ENCODE results near the gene C6orf163.

Gene C6orf163

DNA sequence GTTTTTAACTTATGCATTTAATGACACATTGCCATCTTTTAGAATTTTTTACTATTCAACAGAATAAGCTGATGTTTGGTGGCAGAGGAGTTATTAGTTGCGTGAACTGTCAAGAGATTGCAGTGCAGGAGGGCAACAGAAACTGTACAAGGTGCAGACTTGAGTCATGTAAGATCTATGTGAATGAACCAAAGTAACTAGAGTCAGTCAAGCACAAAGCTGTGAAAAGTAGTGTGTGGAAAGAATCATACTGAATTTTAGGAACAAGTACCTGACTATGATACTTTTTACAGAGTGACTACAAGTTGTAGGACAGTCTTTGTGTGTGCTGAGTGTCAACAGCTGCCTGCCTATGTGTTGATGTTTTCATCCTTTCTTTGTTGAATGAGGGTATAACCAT lies 2.7 kb upstream of the C6orf163 start:
- H3K4me1 ChIP-seq (ENCODE audit: control insufficient read depth, insufficient read depth, low read depth, low read length), result peaks cover 1% of the 10 kb centered on the region
- no peak overlapping the region for H4K91ac ChIP-seq (ENCODE audit: low read length)
- H3K4me3 ChIP-seq (ENCODE audit: insufficient read depth in 1 of 2, low read depth in 1 of 2, low read length in 2 of 2), result no peak overlapping the region
- H3K9ac ChIP-seq (ENCODE audit: low read length), result no peak overlapping the region
- H2BK5ac ChIP-seq (ENCODE audit: low read depth, low read length, poor library complexity, severe bottlenecking), result no peak overlapping the region
- H3K18ac ChIP-seq (ENCODE audit: low read depth in 1 of 2, low read length in 2 of 2), result no peak overlapping the region
- H3K4me2 ChIP-seq (ENCODE audit: low read length, poor library complexity, severe bottlenecking), result no peak overlapping the region
- H2BK15ac ChIP-seq (ENCODE audit: low read depth, poor library complexity, severe bottlenecking), result no peak overlapping the region
- H3K9me3 ChIP-seq (ENCODE audit: control insufficient read depth, low read length), result no peaks in the 10 kb centered on the region
- no peak overlapping the region for H2BK12ac ChIP-seq (ENCODE audit: low read length in 2 of 2)
- no peak overlapping the region for H2BK120ac ChIP-seq (ENCODE audit: low read depth, low read length)
- DNase-seq, result no peak
- H3K27me3 ChIP-seq (ENCODE audit: control insufficient read depth in 1 of 2, insufficient read depth in 1 of 2, low read length in 2 of 2), result no peaks in the 10 kb centered on the region
- no peak overlapping the region for H3K23ac ChIP-seq (ENCODE audit: low read length in 2 of 2)
- H3K36me3 ChIP-seq (ENCODE audit: control insufficient read depth in 1 of 2, insufficient read depth in 2 of 2, low read depth in 1 of 2, low read length in 2 of 2), result peaks cover 0 to 4% of the 10 kb centered on the region in 2 experiments
- H3K14ac ChIP-seq (ENCODE audit: low read length in 2 of 2), result no peak overlapping the region
- 97% methylated on average over 1 of the region's 1 CpG for WGBS
- no peak overlapping the region for H3K4ac ChIP-seq (ENCODE audit: low read depth in 1 of 2, low read length in 2 of 2)
- H2AFZ ChIP-seq (ENCODE audit: low read depth, low read length), result no peak overlapping the region
- H2AK5ac ChIP-seq (ENCODE audit: low read length, severe bottlenecking), result no peak overlapping the region
- no peak overlapping the region for H3K27ac ChIP-seq (ENCODE audit: low read length, poor library complexity, severe bottlenecking)
- H4K8ac ChIP-seq (ENCODE audit: low read length), result no peak overlapping the region
- peaks cover 8% of the 10 kb centered on the region for H3K79me1 ChIP-seq (replicated peaks; ENCODE audit: low read length, poor library complexity, severe bottlenecking)

DNA sequence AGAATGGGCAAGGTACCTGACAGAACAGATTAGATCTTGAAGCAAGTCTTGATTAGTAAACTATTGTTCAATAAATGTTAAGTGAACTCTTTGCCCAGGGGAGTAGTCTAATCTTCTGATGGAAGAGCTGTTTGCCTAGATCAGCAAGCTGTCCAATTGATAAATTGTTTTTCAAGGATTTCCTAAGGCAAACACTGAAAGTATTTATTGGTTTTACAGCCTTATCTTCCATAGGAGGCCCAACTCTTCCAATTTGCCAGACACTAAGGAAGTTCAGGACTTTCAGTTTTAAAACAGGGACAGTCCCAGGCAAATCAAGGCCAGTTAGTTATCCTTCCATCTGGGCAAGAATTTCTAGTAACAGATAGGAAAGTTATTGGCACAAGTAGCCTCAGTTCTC lies 1.8 kb upstream of the C6orf163 start:
- no peak overlapping the region for H2BK5ac ChIP-seq (ENCODE audit: low read depth, low read length, poor library complexity, severe bottlenecking)
- no peak overlapping the region for H4K8ac ChIP-seq (ENCODE audit: low read length)
- H3K27ac ChIP-seq (ENCODE audit: low read length, poor library complexity, severe bottlenecking), result no peak overlapping the region
- no peak overlapping the region for H3K14ac ChIP-seq (ENCODE audit: low read length in 2 of 2)
- H4K91ac ChIP-seq (ENCODE audit: low read length), result no peak overlapping the region
- H3K79me1 ChIP-seq (replicated peaks; ENCODE audit: low read length, poor library complexity, severe bottlenecking), result peaks cover 8% of the 10 kb centered on the region
- H3K9ac ChIP-seq (ENCODE audit: low read length), result no peak overlapping the region
- no peak overlapping the region for H2BK15ac ChIP-seq (ENCODE audit: low read depth, poor library complexity, severe bottlenecking)
- no peaks in the 10 kb centered on the region for H3K27me3 ChIP-seq (ENCODE audit: control insufficient read depth in 1 of 2, insufficient read depth in 1 of 2, low read length in 2 of 2)
- peaks cover 0 to 4% of the 10 kb centered on the region in 2 experiments for H3K36me3 ChIP-seq (ENCODE audit: control insufficient read depth in 1 of 2, insufficient read depth in 2 of 2, low read depth in 1 of 2, low read length in 2 of 2)
- no peak overlapping the region for H3K23ac ChIP-seq (ENCODE audit: low read length in 2 of 2)
- no peak for DNase-seq
- H3K9me3 ChIP-seq (ENCODE audit: control insufficient read depth, low read length), result no peaks in the 10 kb centered on the region
- H3K18ac ChIP-seq (ENCODE audit: low read depth in 1 of 2, low read length in 2 of 2), result no peak overlapping the region
- H2BK12ac ChIP-seq (ENCODE audit: low read length in 2 of 2), result no peak overlapping the region
- H3K4me3 ChIP-seq (ENCODE audit: insufficient read depth in 1 of 2, low read depth in 1 of 2, low read length in 2 of 2), result no peak overlapping the region
- no peak overlapping the region for H3K4ac ChIP-seq (ENCODE audit: low read depth in 1 of 2, low read length in 2 of 2)
- H2AK5ac ChIP-seq (ENCODE audit: low read length, severe bottlenecking), result no peak overlapping the region
- no peaks in the 10 kb centered on the region for H3K4me1 ChIP-seq (ENCODE audit: control insufficient read depth, insufficient read depth, low read depth, low read length)
- H2AFZ ChIP-seq (ENCODE audit: low read depth, low read length), result no peak overlapping the region
- no peak overlapping the region for H3K4me2 ChIP-seq (ENCODE audit: low read length, poor library complexity, severe bottlenecking)
- no peak overlapping the region for H2BK120ac ChIP-seq (ENCODE audit: low read depth, low read length)

DNA sequence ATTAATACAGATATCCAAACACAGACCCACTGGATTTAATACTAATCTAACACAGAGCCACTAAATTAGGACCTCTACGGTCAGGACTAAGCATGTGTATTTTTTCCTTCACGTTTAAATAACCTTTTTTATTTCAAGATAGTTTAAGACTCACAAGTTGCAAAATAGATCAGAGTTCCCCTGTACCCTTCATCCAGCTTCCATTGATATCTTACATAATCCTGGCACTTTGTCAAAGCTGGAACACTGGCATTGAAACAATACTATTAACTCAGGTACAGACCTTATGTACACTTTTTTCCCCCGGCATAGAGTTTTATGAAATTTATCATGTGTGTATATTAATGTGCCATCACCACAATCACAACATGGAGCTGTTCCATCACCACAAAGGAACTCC lies 2.1 kb downstream of the C6orf163 start:
- Histone ChIP-seq H3K14ac (ENCODE audit: low read length in 2 of 2) (no peak overlapping the region), H3K4me2 (ENCODE audit: low read length, poor library complexity, severe bottlenecking) (no peak overlapping the region), H2BK5ac (ENCODE audit: low read depth, low read length, poor library complexity, severe bottlenecking) (no peak overlapping the region), H3K4me1 (ENCODE audit: control insufficient read depth, insufficient read depth, low read depth, low read length) (no peaks in the 10 kb centered on the region), H3K9ac (ENCODE audit: low read length) (no peak overlapping the region), H3K4me3 (ENCODE audit: insufficient read depth in 1 of 2, low read depth in 1 of 2, low read length in 2 of 2) (no peak overlapping the region), H4K8ac (ENCODE audit: low read length) (no peak overlapping the region), H2AFZ (ENCODE audit: low read depth, low read length) (no peak overlapping the region), H2AK5ac (ENCODE audit: low read length, severe bottlenecking) (no peak overlapping the region), H4K91ac (ENCODE audit: low read length) (no peak overlapping the region), H3K27ac (ENCODE audit: low read length, poor library complexity, severe bottlenecking) (no peak overlapping the region), H3K36me3 (ENCODE audit: control insufficient read depth in 1 of 2, insufficient read depth in 2 of 2, low read depth in 1 of 2, low read length in 2 of 2) (peaks cover 0 to 4% of the 10 kb centered on the region in 2 experiments), H2BK120ac (ENCODE audit: low read depth, low read length) (no peak overlapping the region), H3K4ac (ENCODE audit: low read depth in 1 of 2, low read length in 2 of 2) (no peak overlapping the region), H3K79me1 (replicated peaks; ENCODE audit: low read length, poor library complexity, severe bottlenecking) (peaks cover 6% of the 10 kb centered on the region), H3K18ac (ENCODE audit: low read depth in 1 of 2, low read length in 2 of 2) (no peak overlapping the region), H3K9me3 (ENCODE audit: control insufficient read depth, low read length) (no peaks in the 10 kb centered on the region), H2BK15ac (ENCODE audit: low read depth, poor library complexity, severe bottlenecking) (no peak overlapping the region), H3K27me3 (ENCODE audit: control insufficient read depth in 1 of 2, insufficient read depth in 1 of 2, low read length in 2 of 2) (no peaks in the 10 kb centered on the region), H2BK12ac (ENCODE audit: low read length in 2 of 2) (no peak overlapping the region), H3K23ac (ENCODE audit: low read length in 2 of 2) (no peak overlapping the region)
- WGBS, result over 99% methylated on average over 2 of the region's 3 CpGs
- no peak for DNase-seq

DNA sequence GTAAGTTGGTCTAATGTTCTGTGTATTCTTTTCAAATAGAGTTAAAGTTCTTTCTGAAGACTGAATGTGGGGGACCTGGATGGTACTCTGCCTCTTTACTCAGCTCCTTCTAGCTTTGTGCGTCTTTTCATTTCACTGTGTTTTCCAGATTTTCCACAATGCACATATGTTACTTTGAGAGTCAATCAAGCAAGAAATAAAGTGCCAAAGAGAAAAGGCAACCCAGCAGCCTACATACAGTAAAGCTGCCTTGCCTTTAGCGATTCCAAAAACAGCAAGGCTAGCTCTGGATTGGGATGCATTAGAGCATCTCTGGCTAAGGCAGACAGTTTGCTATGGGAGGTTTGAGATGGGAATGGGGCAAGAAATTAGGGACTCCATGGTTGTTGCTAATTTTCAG lies 5.3 kb downstream of the C6orf163 start:
- Histone ChIP-seq H2BK15ac (ENCODE audit: low read depth, poor library complexity, severe bottlenecking) (no peak overlapping the region), H3K27ac (ENCODE audit: low read length, poor library complexity, severe bottlenecking) (no peak overlapping the region), H3K9ac (ENCODE audit: low read length) (no peak overlapping the region), H3K36me3 (ENCODE audit: control insufficient read depth in 1 of 2, insufficient read depth in 2 of 2, low read depth in 1 of 2, low read length in 2 of 2) (peaks cover 0 to 4% of the 10 kb centered on the region in 2 experiments), H2AK5ac (ENCODE audit: low read length, severe bottlenecking) (no peak overlapping the region), H2BK120ac (ENCODE audit: low read depth, low read length) (no peak overlapping the region), H4K8ac (ENCODE audit: low read length) (no peak overlapping the region), H3K27me3 (ENCODE audit: control insufficient read depth in 1 of 2, insufficient read depth in 1 of 2, low read length in 2 of 2) (no peaks in the 10 kb centered on the region), H3K18ac (ENCODE audit: low read depth in 1 of 2, low read length in 2 of 2) (no peak overlapping the region), H3K4ac (ENCODE audit: low read depth in 1 of 2, low read length in 2 of 2) (no peak overlapping the region), H3K4me1 (ENCODE audit: control insufficient read depth, insufficient read depth, low read depth, low read length) (no peaks in the 10 kb centered on the region), H3K23ac (ENCODE audit: low read length in 2 of 2) (no peak overlapping the region), H4K91ac (ENCODE audit: low read length) (no peak overlapping the region), H3K14ac (ENCODE audit: low read length in 2 of 2) (no peak overlapping the region), H3K9me3 (ENCODE audit: control insufficient read depth, low read length) (no peaks in the 10 kb centered on the region), H3K4me2 (ENCODE audit: low read length, poor library complexity, severe bottlenecking) (no peak overlapping the region), H3K79me1 (replicated peaks; ENCODE audit: low read length, poor library complexity, severe bottlenecking) (no peaks in the 10 kb centered on the region), H2BK5ac (ENCODE audit: low read depth, low read length, poor library complexity, severe bottlenecking) (no peak overlapping the region), H2BK12ac (ENCODE audit: low read length in 2 of 2) (no peak overlapping the region), H2AFZ (ENCODE audit: low read depth, low read length) (no peak overlapping the region), H3K4me3 (ENCODE audit: insufficient read depth in 1 of 2, low read depth in 1 of 2, low read length in 2 of 2) (no peak overlapping the region)
- WGBS, result 100% methylated on average over 2 of the region's 2 CpGs
- no peak for DNase-seq
